COLO668 (cell line): ENCODE measurements around the gene VWCE.
A peak's percentile ranks its signal among the peaks of the same experiment; 100 is the strongest.

Experiments
- DNase-seq: peaks from one replicate; lab custom pipeline; 2025; ENCODE audit not compliant: unreplicated experiment; lab: John Stamatoyannopoulos, UW

Gene VWCE, protein sequence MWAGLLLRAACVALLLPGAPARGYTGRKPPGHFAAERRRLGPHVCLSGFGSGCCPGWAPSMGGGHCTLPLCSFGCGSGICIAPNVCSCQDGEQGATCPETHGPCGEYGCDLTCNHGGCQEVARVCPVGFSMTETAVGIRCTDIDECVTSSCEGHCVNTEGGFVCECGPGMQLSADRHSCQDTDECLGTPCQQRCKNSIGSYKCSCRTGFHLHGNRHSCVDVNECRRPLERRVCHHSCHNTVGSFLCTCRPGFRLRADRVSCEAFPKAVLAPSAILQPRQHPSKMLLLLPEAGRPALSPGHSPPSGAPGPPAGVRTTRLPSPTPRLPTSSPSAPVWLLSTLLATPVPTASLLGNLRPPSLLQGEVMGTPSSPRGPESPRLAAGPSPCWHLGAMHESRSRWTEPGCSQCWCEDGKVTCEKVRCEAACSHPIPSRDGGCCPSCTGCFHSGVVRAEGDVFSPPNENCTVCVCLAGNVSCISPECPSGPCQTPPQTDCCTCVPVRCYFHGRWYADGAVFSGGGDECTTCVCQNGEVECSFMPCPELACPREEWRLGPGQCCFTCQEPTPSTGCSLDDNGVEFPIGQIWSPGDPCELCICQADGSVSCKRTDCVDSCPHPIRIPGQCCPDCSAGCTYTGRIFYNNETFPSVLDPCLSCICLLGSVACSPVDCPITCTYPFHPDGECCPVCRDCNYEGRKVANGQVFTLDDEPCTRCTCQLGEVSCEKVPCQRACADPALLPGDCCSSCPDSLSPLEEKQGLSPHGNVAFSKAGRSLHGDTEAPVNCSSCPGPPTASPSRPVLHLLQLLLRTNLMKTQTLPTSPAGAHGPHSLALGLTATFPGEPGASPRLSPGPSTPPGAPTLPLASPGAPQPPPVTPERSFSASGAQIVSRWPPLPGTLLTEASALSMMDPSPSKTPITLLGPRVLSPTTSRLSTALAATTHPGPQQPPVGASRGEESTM

DNA sequence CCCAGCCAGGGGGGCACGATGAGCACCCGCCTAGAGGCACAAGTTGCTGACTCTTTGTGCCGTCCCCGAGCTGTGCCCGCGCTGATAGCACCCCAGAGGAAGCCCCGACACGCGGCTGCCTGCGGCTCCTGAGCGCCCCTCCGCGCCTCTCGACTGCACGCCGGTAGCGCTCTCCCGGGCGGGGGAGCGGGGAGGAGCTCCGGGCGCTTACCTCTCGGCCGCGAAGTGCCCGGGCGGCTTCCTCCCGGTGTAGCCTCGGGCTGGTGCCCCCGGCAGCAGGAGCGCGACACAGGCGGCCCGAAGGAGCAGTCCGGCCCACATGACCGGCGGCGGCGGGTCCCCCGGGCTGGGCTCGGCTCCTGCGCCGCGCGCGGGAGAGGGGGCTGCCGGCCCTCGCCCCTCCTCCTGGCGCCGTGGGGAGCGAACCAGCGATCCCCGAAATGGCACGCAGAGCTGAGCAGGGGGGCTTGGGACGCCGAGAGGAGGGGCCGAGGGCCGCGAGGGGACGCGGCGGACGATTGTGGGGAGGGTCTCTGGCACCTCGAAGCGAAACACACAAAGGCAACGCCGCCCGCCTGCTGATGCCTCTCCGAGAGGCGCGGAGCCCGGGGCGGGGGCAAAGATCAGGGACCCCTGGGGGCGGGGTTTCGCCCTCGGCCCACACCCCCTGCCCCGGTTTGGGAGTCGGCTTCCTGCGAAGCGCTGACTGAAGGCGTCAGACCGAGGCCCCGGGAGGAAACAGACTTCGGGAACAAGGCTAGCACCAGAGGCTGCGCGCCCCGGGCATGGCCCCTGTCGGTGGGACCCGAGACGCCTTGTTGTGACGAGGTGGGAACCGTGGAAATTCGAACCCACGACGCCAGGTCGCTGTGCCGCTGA lies at the start of gene VWCE:
Gene VWCE (minus strand): TSS at position 600 of the 879 bp plus-strand sequence. CDS start 279 bp downstream, at position 321.
- DNase-seq: peak; percentile 82

DNA sequence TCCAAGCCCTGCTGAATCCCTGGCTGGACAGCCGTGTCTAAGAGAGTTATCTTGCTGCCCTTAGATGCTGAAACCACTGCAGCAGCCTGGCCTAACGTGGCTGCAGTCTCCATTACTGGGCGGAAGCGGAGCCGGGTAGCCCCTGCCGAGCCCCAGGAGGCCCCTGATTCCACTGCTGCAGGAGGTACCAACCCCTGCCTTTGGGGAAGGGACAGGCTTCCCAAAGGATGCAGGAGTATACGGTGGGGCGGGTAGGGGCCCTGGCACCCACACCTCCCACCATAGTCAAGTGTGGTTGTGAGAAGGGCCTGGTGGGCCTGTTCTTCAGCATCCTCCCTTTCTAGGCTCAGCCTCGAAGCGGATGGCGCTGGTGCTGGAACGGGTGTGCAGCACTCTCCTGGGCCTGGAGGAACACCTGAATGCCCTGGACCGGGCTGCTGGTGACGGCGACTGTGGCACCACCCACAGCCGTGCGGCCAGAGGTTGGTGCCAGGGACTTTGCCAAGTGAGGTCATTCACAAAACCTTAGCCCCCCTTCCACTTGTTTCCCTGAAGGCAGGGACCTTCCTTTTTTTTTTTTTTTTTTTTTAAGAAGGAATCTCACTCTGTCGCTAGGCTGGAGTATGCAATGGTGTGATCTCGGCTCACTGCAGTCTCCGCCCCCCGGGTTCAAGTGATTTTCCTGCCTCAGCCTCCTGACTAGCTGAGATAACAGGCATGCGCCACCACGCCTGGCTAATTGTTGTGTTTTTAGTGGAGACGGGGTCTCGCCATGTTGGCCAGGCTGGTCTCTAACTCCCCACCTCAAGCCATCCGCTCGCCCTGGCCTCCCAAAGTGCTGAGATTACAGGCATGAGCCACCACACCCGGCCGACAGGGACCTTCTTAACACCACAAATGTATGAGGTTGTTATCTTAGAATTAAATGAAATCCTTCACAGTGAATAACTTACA lies 49.0 kb upstream of the VWCE start:
- DNase-seq: no peak

DNA sequence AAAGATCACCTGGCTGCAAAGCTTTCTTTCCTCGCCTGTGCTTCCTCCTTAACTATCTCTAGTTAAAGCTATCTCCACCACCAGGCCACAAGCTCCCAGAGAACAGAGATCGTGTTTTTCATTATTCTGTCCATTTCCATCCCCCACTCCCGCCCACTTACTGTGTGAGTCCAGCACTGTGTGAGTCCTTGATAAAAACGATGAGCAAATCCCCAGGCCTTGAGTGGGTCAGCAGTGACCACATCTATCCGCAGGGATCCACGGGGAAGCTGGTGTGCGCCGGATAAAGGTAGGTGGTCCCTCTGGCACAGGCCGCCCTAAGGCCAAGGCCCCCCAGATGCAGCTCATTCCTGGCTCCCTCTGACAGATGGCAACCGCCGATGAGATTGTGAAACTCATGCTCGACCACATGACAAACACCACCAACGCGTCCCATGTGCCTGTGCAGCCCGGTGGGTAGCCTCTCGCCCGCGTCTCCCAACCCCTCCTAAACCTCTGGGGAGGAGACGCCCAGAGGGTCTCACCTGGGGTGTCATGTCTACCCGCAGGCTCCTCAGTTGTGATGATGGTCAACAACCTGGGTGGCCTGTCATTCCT lies 47.2 kb upstream of the VWCE start:
- DNase-seq: no peak

DNA sequence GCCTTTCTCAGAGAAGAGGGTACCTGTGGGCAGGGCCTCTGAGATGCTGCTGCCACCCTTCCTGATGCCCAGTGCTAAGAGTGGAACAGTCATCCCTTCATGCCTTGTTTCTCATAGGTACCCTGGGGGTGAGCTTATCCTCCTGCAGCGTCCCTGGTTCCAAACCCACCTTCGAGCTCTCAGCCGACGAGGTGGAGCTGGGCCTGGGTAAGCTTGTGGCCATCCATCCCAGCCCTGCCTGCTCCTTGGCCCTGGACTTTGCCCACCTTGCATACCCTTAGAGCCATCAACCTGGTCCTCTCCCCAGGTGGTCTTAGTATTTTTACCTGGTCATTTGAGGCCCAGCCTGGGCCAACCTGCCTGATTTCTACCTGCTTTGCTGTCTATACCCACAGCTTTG lies 46.6 kb upstream of the VWCE start:
- no peak for DNase-seq

DNA sequence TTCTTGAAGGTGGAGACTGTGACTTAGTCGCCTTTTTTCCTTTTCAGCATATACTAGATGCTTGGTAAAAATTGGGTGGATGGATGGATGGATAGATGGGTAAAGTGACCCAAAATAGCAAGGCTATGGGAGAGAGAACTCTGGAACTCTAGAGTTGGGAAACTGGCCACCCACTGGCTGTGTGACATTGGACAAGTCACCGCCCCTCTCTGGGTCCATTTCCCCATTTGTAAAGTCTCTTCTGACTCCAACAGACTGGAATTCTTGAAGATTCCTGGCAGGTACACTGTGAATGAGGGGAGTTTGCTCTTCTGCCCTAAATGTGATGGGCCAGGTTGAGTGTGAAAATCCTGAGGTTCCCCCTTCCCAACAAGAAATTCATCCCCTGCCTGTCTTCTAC lies 45.9 kb upstream of the VWCE start:
- no peak for DNase-seq

DNA sequence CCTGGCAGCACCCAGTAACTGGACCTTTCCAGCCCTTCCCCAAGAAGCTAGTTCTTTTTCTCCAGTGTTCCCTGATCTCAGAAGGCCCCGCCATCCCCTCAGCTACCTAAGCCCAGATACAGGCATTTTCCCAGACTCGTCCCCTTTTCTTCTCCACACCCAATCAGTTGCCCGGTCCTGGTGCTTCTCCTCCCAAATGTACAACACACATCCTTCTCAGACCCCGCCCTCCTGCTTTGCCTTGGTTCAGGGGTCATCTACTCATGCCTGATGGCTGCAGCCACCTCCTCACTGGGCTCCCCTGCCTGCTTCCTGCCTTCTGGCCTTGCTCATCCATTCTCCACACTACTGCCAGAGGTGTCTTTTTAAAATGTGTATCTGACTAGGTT lies 44.4 kb upstream of the VWCE start:
- DNase-seq: no peak

DNA sequence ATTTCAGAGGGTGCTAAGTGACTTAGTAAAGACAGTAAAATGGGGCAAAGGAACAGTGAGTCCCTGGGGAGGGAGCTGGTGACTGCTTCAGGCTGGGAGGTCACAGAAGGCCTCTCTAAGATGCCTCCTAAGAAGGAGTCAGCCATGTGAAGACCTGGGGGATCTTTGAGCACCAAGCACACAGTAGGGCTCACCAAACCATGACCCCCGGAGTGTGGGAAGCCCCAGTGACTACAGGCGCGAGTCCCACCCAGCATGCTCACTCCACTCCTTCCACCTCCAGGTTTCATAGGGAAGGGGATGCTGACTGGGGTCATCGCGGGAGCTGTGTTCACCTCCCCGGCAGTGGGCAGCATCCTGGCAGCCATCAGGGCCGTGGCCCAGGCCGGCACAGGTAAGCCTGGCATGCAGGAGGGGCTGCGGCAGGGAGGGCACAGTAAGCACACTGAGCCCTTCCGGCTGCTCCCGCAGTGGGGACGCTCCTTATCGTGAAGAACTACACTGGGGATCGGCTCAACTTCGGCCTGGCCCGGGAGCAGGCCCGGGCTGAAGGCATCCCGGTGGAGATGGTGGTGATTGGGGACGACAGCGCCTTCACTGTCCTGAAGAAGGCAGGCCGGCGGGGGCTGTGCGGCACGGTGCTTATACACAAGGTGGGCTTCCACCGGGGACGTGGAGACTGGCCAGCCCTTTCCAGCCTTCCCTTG lies 43.8 kb upstream of the VWCE start:
- no peak for DNase-seq

DNA sequence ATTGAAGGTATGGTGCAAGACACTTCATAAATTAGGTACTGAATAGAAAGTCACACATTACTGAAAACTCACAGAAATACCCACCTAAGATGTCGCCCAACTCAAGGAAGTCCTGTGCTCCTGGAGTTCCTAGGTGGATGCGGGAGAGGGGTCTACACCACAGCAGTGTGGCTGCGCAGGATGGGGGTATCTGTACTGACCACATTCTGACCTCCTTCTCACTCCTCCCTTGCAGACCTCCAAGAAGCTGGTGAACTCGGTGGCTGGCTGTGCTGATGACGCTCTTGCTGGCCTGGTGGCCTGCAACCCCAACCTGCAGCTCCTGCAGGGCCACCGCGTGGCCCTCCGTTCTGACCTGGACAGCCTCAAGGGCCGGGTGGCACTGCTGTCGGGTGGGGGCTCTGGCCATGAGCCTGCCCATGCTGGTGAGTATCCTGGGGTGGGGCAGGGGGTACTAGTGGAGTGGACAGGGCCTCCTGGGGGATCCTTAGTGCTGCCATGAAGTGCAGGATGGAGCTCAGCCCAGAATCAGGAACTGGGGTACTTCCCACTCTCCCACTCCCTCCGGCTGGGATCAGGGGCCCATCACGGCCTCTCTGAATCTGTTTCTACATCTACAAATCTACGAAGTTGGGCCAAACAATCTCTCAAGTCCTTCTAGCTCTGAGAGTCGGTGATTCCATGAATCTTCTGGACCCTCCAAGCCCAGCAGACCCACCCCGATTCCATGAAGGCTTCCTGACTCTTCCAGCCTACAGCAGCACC lies 42.8 kb upstream of the VWCE start:
- no peak for DNase-seq

DNA sequence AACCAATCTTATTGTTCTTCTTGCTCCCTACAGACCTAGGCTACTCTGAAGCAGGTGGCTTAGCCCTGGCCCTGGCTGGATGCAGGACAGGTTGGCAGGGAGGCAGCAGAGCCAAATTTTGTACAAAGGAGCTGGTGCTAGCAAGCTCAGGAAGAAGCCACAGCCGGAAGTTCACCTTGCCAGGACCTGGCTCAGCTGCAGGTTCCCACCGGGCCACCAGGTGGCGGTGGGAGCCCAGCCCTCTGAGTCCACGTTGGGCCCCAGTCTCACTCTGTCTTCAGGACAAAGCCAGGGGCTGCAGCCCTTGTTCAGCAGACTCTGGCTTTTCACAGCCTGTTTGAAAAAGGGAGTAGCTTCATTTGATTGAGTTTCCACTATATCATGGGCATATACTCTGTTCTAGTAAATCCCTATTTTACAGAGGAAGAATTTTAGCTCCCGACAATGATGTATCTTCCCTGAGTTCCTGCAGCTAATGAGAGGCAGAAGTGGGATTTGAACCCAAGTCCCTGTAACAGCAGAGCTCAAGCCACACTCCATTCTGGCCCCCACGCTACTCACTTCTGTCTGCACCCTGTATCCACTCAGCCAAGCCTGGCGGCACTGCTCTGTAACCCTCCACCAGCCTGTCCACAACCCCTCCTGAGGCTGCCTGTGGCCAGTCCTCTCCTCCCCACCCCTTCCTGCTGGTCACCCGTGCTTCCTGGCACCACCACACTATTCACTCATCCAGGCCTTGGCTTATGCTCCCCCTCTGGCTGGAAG lies 41.2 kb upstream of the VWCE start:
- peak; percentile 85 for DNase-seq

DNA sequence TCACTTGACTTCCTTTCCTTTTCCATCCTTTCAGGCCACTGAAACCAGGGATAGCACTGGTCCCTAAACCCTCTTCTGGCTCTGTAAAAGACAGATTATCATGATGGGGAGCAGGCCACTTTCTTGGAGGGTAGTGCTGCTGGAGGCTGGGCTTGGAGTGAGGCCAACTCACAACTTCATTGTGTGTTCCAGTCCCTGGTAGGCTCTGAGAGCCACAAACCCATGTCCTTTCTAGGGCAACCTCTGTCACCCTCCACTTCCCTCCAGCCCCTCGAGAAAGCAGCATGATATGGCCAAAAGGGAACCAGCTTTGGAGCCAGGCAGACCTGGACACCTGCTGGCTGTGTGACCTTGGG lies 40.2 kb upstream of the VWCE start:
- DNase-seq: no peak

DNA sequence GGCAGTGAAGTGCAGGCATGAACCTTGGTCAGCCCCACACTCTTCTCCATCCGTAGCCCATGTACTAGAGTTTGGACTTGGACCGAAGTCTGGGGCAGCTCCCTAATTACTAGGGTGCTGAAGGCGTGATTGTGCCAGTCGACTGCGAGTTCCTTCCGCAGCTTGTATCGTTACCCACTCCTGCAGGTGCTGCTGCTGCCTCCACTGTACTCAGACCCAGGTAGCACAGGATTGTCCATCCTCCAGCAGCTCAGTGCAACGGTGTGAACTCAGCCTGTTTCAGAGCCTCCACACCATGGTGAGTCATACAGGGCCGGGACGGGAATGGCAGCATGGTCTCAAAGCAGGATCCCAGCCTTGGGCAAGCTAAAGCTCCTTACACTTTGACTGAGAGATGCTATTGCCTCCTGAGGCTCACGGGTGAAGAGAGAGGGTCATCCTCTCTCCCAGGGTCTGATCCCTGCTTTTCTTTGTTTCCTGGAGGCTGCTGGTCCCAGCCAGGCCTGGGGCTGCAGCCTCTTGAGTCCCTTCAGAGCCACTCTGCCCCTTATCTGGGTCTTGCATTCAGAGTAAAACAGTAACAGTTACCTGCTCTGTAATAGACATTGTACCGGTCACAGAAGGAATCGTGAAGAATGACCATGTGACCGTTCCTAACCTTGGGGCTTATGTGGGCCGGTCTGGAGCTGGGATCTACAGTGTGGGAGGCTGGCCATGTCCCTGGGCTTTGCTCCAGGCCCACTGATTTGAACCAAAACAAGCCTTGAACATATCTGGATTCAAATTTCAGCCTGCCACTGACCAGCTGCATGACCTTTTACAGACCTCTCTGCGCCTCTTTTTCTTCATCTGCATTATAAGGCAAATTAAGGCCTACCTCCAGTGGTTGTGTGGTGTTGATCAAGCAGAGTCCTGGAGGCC lies 39.6 kb upstream of the VWCE start:
- peak; percentile 10 for DNase-seq

DNA sequence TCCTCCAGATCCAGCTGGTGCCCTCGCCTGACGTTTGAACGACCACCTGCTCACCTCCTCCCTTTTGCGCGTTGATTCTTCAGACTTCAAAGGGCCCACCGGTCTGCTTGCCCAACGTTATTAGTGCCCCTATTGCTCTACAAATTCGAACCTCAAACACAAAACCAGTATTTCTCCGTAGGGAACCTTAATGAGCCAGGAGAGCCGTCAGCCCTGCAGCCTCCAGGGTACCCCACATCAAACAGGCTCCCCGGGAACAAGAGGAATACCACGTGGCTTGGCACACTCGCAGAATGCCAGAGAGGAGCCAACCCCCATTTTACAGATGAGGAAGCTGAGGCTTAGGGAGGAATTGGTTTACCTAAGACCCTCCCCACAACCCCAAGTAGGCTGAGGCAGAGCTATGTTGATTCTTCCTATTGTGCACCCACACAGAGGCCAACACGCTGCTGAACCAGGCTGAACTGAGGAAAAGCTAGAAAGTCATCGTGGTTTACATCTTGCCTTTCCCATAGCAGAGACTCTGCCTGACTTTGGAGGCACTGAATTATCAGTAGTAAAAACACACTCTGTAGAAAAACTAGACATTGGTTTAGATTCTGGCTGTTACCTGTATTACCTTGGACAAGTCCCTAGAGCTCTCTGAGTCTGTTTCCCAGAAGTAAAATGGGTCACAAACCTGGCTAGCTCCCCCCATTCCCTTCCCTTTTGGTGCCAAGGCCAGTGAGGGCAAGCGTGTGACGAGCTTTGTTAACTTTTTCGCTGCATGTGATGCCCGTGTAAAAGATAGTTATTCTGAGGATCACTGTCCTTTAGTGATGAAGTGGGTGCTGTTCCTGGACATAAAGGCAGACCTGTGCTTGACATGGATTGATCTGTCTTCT lies 38.7 kb upstream of the VWCE start:
- DNase-seq: peak; percentile 30

DNA sequence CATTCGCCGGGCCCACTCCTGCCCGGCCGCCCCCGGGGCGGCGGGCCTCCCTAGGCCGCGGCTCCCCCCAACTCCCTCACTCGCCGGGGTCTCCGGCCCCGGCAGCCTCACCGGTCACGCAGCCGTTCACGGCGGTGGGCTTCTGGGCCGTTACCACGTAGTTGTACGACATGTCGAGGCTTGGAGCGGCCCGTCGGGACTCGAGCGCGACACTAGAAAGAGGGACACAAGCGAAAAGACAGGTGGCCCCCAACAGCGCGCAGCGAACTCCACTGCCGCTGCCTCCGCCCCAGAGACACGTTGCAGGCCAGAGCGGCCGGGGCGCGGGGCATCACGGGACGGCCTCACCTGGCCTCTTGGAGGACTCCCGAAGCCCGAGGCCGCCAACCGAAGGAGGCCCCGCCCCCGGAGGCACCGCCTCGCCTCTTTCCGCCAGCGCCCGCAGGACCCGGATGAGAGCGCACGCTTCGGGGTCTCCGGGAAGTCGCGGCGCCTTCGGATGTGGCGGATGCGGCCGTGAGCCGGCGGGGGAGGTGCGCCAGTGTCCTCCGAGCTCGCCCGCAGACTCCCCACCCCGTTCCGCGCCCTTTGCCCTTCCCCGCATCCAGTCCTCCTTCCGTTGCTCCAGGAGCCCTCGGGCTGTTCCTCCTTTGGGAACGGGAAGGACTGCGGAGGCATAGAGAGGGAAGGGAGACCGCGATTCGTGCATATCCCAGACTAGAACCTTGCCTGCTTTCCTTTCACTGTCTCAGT lies 37.9 kb upstream of the VWCE start, which contains the start of the genes DDB1 and TKFC:
Gene DDB1 (minus strand): TSS at position 309 of the 753 bp plus-strand sequence. CDS start 137 bp downstream, at position 172.
Gene TKFC (plus strand): TSS at position 432 of the 753 bp plus-strand sequence. CDS start 1,501 bp downstream, outside the sequence.
- DNase-seq: peak; percentile 98

DNA sequence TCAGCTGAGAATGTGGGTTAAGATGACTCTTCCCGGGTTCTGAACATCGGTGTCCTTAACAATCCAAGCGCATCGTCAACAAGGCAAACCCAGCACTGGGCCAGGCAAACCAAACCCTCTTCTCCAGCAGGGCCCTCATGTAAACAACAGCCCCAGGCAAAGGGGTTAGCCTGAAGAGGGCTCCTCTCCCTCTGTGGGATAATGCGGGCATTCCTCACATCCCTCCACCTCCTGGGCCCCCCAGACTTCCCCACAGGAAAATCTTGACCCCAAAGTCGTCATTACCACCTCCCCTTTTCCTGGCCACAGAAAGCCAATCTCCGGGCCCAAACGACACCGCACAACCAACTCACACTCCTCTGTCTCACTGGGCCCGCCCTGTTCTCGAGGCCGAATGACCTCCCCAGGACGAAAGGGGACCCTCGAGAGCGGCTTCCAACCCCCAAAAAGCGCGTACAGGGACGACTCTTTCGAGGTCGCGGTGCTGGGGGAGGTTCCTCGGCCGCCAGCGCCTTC lies 37.2 kb upstream of the VWCE start:
- peak; percentile 15 for DNase-seq
